Bronchial epithelial cell (primary cell): ENCODE measurements around the gene SLC16A8. TPM values are rescaled to one million over a fixed set of nuclear protein-coding genes. Genes with fewer than 3 reads are reported as not detected.

Experiments
- DNase-seq: peaks from one replicate; pipeline ENCODE4 v3.0.0-alpha.2; 2010; ENCODE audit warnings: low read depth
- FAIRE-seq: peaks from 2 replicates; lab custom pipeline; 2011; peaks lifted over from hg19 to GRCh38; lab: Jason Lieb, UNC
- H3K27me3 ChIP-seq: 2 replicates; pipeline ENCODE4 v1.5.1; 2011; ENCODE audit warnings: low read length; ENCODE audit not compliant: control insufficient read depth, insufficient read depth
- H3K36me3 ChIP-seq: 2 replicates; pipeline ENCODE4 v1.5.1; 2011; ENCODE audit warnings: low read length; ENCODE audit not compliant: control insufficient read depth, insufficient read depth
- H3K4me3 ChIP-seq: 2 replicates; pipeline ENCODE4 v1.5.1; 2011; ENCODE audit warnings: mild to moderate bottlenecking, low read depth, low read length, control low read depth
- total RNA-seq: library from RNA; depleted of rRNA; stranded (reverse); fragments of >200 nt; gene quantifications from 2 replicates; pipeline ENCODE4 v1.2.1, GENCODE V29; 2014
- TF ChIP-seq, protein P1 (sequence below): IDR thresholded peaks from 2 replicates; pipeline ENCODE4 v1.5.1; 2011; ENCODE audit warnings: mild to moderate bottlenecking, moderate library complexity, low read length, control low read depth, inconsistent platforms; ENCODE audit not compliant: insufficient read depth, severe bottlenecking

The SLC16A8 gene
- total RNA-seq, 1 donor from 2014 or later = 0.26 TPM

DNA sequence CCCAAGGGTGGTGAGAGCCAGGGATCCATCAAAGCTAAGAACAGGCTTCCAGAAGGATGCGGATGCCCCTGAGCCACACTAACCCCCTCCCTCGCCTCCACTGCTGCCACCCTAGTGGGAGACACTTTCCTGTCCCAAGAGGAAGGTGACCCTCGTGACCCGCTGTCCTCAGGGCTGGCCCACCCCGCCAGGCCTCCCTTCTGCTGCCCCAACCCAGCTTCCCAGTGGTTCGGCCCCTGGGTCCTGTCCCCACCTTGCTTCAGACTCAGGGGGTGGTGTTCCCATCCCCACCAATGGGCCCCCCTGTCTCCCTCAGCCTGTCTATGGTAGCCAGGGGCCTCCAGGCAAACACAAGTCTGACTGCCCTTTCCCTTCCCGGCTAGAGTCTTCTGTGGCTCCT, 33.3 kb downstream of the SLC16A8 start:
- H3K36me3 ChIP-seq = no peaks in the 10 kb centered on the region
- DNase-seq (no peak), FAIRE-seq (no peak)
- TF ChIP-seq, protein P1, sequence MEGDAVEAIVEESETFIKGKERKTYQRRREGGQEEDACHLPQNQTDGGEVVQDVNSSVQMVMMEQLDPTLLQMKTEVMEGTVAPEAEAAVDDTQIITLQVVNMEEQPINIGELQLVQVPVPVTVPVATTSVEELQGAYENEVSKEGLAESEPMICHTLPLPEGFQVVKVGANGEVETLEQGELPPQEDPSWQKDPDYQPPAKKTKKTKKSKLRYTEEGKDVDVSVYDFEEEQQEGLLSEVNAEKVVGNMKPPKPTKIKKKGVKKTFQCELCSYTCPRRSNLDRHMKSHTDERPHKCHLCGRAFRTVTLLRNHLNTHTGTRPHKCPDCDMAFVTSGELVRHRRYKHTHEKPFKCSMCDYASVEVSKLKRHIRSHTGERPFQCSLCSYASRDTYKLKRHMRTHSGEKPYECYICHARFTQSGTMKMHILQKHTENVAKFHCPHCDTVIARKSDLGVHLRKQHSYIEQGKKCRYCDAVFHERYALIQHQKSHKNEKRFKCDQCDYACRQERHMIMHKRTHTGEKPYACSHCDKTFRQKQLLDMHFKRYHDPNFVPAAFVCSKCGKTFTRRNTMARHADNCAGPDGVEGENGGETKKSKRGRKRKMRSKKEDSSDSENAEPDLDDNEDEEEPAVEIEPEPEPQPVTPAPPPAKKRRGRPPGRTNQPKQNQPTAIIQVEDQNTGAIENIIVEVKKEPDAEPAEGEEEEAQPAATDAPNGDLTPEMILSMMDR = no peak
- H3K4me3 ChIP-seq = no peak overlapping the region
- H3K27me3 ChIP-seq = no peaks in the 10 kb centered on the region

DNA sequence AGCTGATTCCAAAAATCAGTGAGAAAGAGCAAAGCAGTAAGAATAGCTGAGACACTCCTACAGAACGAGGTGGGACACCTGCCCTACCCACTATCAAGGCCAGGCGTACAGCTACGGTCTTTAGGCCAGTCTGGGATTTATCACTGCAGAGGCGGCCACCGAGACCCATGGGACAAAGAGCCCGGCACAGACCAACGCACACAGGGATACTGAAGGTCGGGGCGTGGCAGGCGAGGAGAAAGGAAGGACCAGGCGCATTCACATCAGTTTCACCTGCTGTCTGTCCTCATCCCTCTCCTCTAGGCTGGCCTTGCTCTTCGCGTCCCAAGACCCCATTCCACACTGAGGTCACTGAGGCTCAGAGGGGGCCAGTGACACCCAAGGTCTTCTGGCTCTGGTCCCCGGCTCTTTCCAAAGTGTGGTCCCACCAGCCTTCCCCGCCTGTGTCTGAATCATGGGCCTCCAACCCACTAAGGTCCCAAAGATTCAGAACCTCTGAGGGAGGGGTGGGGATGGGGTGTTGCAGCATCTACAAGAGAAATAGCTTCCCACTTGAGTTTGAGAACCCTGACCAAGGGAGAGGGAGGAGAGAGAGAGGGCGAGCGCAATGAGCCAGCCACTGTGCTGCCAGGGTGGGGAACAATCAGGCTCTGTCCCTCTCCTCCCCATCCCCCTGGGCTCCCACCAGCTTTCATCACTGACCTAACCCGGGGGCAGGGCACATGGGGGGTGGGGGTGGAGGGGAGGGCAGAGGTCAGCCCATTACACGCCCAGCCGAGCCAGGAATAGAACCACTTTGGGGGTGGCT, 34.0 kb downstream of the SLC16A8 start:
- TF ChIP-seq, protein P1 = no peak
- DNase-seq = no peak
- peak; percentile 32 for FAIRE-seq
- H3K27me3 ChIP-seq = no peaks in the 10 kb centered on the region
- no peak overlapping the region for H3K4me3 ChIP-seq
- H3K36me3 ChIP-seq = no peaks in the 10 kb centered on the region

DNA sequence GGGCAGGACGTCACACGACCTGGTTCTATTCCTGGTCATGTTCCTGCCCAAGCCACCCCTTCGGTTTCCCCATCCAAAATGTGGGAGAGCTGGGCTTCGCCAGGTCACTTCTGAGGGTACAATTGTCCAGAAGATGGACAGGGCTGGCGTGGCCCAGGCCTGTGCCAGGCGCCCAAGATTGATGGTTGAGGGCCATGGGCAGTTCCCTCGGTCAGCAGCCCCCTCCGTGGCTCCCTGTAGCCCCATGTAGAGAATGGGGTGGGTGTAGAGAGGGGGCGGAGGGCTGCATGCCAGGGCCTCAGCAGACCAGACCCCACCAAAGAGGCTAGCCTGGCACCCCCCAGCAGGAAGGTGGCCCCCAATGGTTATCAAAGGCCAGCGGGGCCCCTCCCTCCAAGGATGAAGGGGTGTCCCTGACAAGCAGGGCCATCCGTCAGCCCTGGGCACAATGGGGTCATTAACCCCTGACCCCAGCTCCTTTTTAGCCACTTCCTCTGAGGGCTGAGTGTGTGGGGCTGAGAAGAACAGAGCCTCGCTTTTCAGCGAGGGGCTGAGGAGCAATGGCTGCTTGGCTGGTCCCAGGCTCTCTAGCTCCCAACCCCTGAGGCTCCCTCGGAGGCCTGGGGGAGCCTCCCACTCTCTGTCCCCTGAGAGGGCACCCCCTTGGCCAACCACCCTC, 37.8 kb downstream of the SLC16A8 start:
- DNase-seq (no peak), FAIRE-seq (peak; percentile 13)
- TF ChIP-seq, protein P1 = no peak
- H3K36me3 ChIP-seq = no peaks in the 10 kb centered on the region
- no peaks in the 10 kb centered on the region for H3K27me3 ChIP-seq
- no peak overlapping the region for H3K4me3 ChIP-seq

DNA sequence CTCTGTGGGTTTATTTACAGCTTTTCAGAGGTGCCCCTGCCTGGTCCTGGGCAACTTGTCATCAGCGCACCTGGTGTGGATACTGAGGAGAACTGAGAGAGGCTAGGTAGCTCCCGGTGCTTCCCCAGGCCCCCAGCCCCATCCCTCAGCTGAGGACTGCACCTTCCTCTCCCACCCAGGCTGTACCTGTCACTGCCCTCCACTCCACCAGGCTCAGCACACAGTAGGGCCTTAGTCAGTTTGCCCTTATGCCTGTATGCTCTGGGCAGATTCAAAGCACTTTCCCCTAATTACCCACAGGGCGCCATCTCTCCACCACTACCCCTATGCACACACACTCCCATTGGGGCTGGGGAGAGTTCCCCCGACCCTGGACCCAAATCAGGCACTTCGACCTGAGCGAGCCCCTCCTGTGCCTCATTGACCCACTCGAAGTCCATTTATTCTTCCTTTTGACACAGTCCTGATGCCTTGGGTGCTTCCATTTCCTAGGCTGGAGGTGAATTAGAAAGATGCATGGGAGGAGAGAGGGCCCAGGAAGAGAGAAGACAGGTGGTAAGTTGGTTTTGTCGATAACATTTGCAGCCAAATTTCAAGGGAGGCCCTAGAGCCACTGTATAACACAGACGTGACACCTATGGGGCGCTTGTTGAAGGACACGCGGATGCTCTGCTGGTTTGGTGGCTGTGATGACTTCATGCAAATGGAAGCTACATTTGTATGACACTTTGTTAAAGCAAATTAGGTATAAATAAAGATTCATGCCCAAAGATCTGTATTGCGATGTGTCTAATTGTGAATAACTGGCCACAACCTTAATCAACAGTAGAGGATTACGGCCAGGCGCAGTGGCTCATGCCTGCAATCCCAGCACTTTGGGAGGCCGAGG, 40.6 kb downstream of the SLC16A8 start:
- Histone ChIP-seq H3K4me3 (no peak overlapping the region), H3K36me3 (no peaks in the 10 kb centered on the region), H3K27me3 (no peaks in the 10 kb centered on the region)
- DNase-seq (no peak), FAIRE-seq (no peak)
- TF ChIP-seq, protein P1 = no peak

DNA sequence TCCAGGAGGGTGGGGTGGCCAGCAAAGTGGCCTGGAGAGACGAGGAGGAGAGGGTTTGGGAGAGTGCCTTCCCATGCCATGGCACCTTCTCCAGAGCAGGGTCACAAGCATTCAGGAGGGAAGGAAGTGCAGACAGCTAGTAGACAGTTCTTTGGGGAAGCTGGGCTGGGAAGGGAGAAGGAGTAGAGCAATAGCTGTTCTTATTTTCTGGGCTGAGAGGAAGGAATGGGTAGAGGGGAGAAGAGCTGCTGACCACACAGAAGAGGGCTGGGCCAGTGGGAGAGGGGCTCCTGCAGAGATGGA, 41.5 kb downstream of the SLC16A8 start:
- Histone ChIP-seq H3K36me3 (no peaks in the 10 kb centered on the region), H3K27me3 (no peaks in the 10 kb centered on the region), H3K4me3 (no peak overlapping the region)
- TF ChIP-seq, protein P1 = no peak
- no peak for FAIRE-seq
- no peak for DNase-seq
